Left cardiac atrium (tissue), 4 donors: ENCODE data around the gene SPTBN2. TPM values are rescaled to one million over a fixed set of nuclear protein-coding genes. Genes with fewer than 3 reads are reported as not detected.
"Not testable (repeated sequence)": the region's sequence is repeated elsewhere in the genome, so short reads cannot be mapped to it uniquely, and the experiment has no call there.

ENCODE experiments used
- ATAC-seq, 2 donors: fragments of 200-7000 bp; cut with Tn5 transposase; one replicate each; pipeline ENCODE4 v1.9.1; 2020; ENCODE audit warnings: mild to moderate bottlenecking in 2 of 2, moderate library complexity in 2 of 2
- DNase-seq: peaks from one replicate; pipeline ENCODE4 v3.0.0-alpha.2; 2020
- intact Hi-C, 2 donors: fragments of 100-400 bp; cut with DNase I; formaldehyde crosslinking; loops; one replicate each; pipeline versions ENCODE4 v1.14.1 to v1.15.1; 2022 to 2023
- total RNA-seq, 2 donors: library from RNA; stranded (reverse); fragmentation: NEBNext Ultra II Directional; extraction: Animal tissue kit (Norgen Biotek cat#: 25700); gene quantifications; one replicate each; pipeline ENCODE4 v1.2.1, GENCODE V29; 2021
- donor health status: DM: no; HTN: yes; CAD: no.
- donor health status: DM: no; HTN: yes; CAD: no; lungs with severe emphysema.
- donor health status: DM: yes; HTN: yes; CAD: no.
- donor health status: Dilated cardiomyopathy.

Gene SPTBN2
- total RNA-seq, 2 donors from 2014 or later, result 3.2 to 3.8 TPM

GRCh38 chr11:66725647-66726046 lies 3.4 kb downstream of the SPTBN2 start:
- DNase-seq, result no peak
- intact Hi-C loops, result no loop called here
- no peak for ATAC-seq

- DNase-seq (no peak), ATAC-seq (no peak)
- intact Hi-C loops, result no loop called here
Measured at GRCh38 chr11:66725114-66725513, 3.9 kb downstream of the SPTBN2 start.

GRCh38 chr11:66724167-66724566 lies 4.8 kb downstream of the SPTBN2 start:
- intact Hi-C loops, ATAC-seq, DNase-seq: not testable (repeated sequence)

GRCh38 chr11:66723693-66724092 lies 5.3 kb downstream of the SPTBN2 start:
- DNase-seq, result no peak
- intact Hi-C loops, result no loop called here
- ATAC-seq, result no peak

- no peak for DNase-seq
- intact Hi-C loops, result no loop called here
- no peak for ATAC-seq
Measured at GRCh38 chr11:66722745-66723651, 6.0 kb downstream of the SPTBN2 start.

GRCh38 chr11:66721939-66722338 lies 7.1 kb downstream of the SPTBN2 start:
- intact Hi-C loops, result no loop called here
- DNase-seq (no peak), ATAC-seq (no peak)

GRCh38 chr11:66720899-66721470 lies 8.0 kb downstream of the SPTBN2 start:
- ATAC-seq (no peak), DNase-seq (no peak)
- intact Hi-C loops, result no loop called here

- DNase-seq, result no peak
- intact Hi-C loops, result no loop called here
- peak in 1 of 2 donors; percentile 14 for ATAC-seq
Measured at GRCh38 chr11:66720223-66720898, 8.7 kb downstream of the SPTBN2 start.

- no peak for DNase-seq
- ATAC-seq, result no peak
- intact Hi-C loops, result no loop called here
Measured at GRCh38 chr11:66719111-66719872, 9.7 kb downstream of the SPTBN2 start.

GRCh38 chr11:66718320-66718971 lies 10.6 kb downstream of the SPTBN2 start:
- DNase-seq (no peak), ATAC-seq (peak in 1 of 2 donors; percentile 52)
- intact Hi-C loops, result no loop called here

GRCh38 chr11:66717925-66718319 lies 11.1 kb downstream of the SPTBN2 start:
- DNase-seq (no peak), ATAC-seq (no peak)
- intact Hi-C loops, result no loop called here

GRCh38 chr11:66716996-66717395 lies 12.0 kb downstream of the SPTBN2 start:
- intact Hi-C loops, result no loop called here
- ATAC-seq (no peak), DNase-seq (no peak)

- DNase-seq (no peak), ATAC-seq (no peak)
- intact Hi-C loops, result no loop called here
Measured at GRCh38 chr11:66715346-66716085, 13.5 kb downstream of the SPTBN2 start.

GRCh38 chr11:66713746-66714480 lies 15.1 kb downstream of the SPTBN2 start:
- DNase-seq, result no peak
- intact Hi-C loops, result no loop called here
- ATAC-seq, result no peak

GRCh38 chr11:66710384-66710930 lies 18.6 kb downstream of the SPTBN2 start:
- DNase-seq, result no peak
- intact Hi-C loops, result no loop called here
- no peak for ATAC-seq

GRCh38 chr11:66708701-66709100 lies 20.3 kb downstream of the SPTBN2 start:
- ATAC-seq (no peak), DNase-seq (no peak)
- intact Hi-C loops, result no loop called here

GRCh38 chr11:66708094-66708493 lies 20.9 kb downstream of the SPTBN2 start:
- intact Hi-C loops, result no loop called here
- no peak for DNase-seq
- no peak for ATAC-seq
